ENCODE data around the gene DGKZ. TPM values are rescaled to one million over a fixed set of nuclear protein-coding genes. Genes with fewer than 3 reads are reported as not detected.

Gene DGKZ
- total RNA-seq, 2 experiments from 2014 or later, result 96.9 to 132 TPM

GRCh38 chr11:46353698-46354097 lies 6.4 kb downstream of the DGKZ start:
- Mint-ChIP-seq H3K27ac (peak overlapping the region; percentile 32), H3K27me3 (no peaks in the 10 kb centered on the region), H3K9me3 (ENCODE audit: low read depth) (no peaks in the 10 kb centered on the region), H3K4me1 (peaks cover 69% of the 10 kb centered on the region), H3K4me3 (no peak overlapping the region), H3K36me3 (peaks cover 3% of the 10 kb centered on the region)
- CTCF ChIA-PET, result interaction anchor here (1.3 to 18.5 kb wide), 5 partner anchors 12 to 176 kb away, joined by 3 to 444 read pairs (median 8); partner anchors contain the start of genes CHRM4 and MDK
- ATAC-seq, result no peak
- no peak for DNase-seq

GRCh38 chr11:46356924-46357482 lies 9.7 kb downstream of the DGKZ start:
- DNase-seq, result no peak
- no peak overlapping the region for H3K27ac Mint-ChIP-seq
- H3K4me3 Mint-ChIP-seq, result no peak overlapping the region
- no peaks in the 10 kb centered on the region for H3K27me3 Mint-ChIP-seq
- ATAC-seq, result no peak
- no peaks in the 10 kb centered on the region for H3K9me3 Mint-ChIP-seq (ENCODE audit: low read depth)
- CTCF ChIA-PET, result interaction anchor here (18.5 to 26.5 kb wide), 2 partner anchors 7 to 12 kb away, joined by 444 read pairs; partner anchors contain the start of genes DGKZ and MDK
- H3K4me1 Mint-ChIP-seq, result peaks cover 51% of the 10 kb centered on the region
- H3K36me3 Mint-ChIP-seq, result no peaks in the 10 kb centered on the region

GRCh38 chr11:46357483-46357936 lies 10.2 kb downstream of the DGKZ start:
- no peak for DNase-seq
- CTCF ChIA-PET, result interaction anchor here (1.0 to 26.5 kb wide), 3 partner anchors 7 to 80 kb away, joined by 3 to 444 read pairs (median 444); partner anchors contain the start of genes DGKZ and MDK
- no peak for ATAC-seq
- Mint-ChIP-seq H3K36me3 (no peaks in the 10 kb centered on the region), H3K27me3 (no peaks in the 10 kb centered on the region), H3K9me3 (ENCODE audit: low read depth) (no peaks in the 10 kb centered on the region), H3K4me3 (no peak overlapping the region), H3K4me1 (peaks cover 51% of the 10 kb centered on the region), H3K27ac (no peak overlapping the region)

DNA sequence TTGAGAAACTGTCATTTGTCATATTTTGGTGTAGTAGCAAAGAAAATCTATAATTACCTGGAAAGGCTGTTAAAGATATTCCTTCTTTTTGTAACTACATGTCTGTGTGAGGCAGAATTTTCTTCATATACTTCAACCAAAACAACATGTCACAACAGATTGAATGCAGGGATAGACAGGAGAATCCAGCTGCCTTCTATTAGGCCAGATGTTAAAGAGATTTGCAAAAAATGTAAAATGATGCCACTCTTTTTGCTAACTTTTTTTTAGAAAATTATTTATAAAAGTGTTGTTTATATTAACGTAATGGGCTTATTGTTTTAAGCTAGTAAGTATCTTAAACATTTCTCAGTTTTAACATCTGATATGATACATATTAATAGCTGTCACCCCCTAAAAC lies 12.7 kb downstream of the DGKZ start:
- no peaks in the 10 kb centered on the region for H3K36me3 Mint-ChIP-seq
- ATAC-seq (no peak), DNase-seq (no peak)
- H3K27ac Mint-ChIP-seq, result no peak overlapping the region
- no peaks in the 10 kb centered on the region for H3K27me3 Mint-ChIP-seq
- H3K4me3 Mint-ChIP-seq, result no peak overlapping the region
- CTCF ChIA-PET, result interaction anchor here (1.2 to 26.5 kb wide), 4 partner anchors 10 to 169 kb away, joined by 4 to 444 read pairs (median 4); partner anchors contain the start of gene DGKZ
- no peaks in the 10 kb centered on the region for H3K9me3 Mint-ChIP-seq (ENCODE audit: low read depth)
- H3K4me1 Mint-ChIP-seq, result peaks cover 37% of the 10 kb centered on the region

- peaks cover 37% of the 10 kb centered on the region for H3K4me1 Mint-ChIP-seq
- peak; percentile 38 for ATAC-seq
- H3K27ac Mint-ChIP-seq, result peak overlapping the region; percentile 85
Measured at GRCh38 chr11:46360878-46361277, 13.6 kb downstream of the DGKZ start.

DNA sequence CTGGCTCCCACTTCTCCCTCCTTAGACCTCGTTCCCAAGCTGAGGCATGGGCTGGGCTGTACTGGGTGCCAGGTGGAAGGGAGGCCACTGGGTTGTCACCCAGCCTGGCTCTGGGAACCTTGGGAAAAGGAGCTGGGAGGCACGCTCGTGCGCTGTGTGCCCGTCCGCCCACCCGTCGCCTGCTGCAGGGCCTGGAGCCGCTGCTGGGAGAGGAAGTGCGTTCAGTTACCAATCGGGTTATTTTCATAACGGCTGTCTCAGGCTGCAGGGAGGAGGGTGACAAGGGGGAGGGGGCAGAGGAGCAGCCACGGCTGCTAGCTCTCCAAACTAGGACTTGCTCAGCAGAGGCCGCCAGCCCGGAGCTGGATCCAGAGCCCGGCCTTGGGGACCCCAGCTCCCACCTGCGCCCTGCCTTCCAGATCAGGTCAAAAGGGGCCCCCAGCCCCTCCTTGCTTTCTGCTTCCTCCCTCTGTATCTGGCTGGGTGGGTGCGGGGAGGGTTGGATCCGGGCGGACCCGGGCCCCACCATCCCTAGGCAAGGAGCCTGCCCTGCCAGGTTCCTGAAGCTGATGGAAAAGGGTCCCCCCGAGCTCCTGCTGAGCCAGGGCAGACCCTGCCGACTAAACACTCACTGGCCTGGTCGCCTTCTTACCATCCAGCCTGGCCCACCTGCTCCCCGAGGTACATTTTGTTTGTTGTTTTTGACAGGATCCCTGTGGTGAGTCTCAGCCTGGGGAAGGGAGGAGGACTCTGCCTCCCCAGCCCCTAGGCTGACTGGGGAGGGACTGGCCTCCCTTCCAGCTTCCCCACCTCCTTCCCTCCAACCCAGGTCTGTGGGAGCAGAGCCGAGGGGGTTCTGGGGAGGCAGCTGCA lies 14.3 kb downstream of the DGKZ start:
- Mint-ChIP-seq H3K4me1 (peaks cover 33% of the 10 kb centered on the region), H3K27ac (peak overlapping the region; percentile 85), H3K9me3 (ENCODE audit: low read depth) (no peaks in the 10 kb centered on the region), H3K27me3 (no peaks in the 10 kb centered on the region), H3K36me3 (no peaks in the 10 kb centered on the region), H3K4me3 (peak overlapping the region; percentile 70)
- peak; percentile 79 for DNase-seq
- peak; percentile 95 for ATAC-seq
- CTCF ChIA-PET, result interaction anchor here (0.7 to 26.5 kb wide), 5 partner anchors 10 to 121 kb away, joined by 3 to 444 read pairs (median 4); partner anchors contain the start of gene DGKZ

More at GRCh38 chr11:46360878-46361277, 13.6 kb downstream of the DGKZ start:
- Mint-ChIP-seq H3K27me3 (no peaks in the 10 kb centered on the region), H3K36me3 (no peaks in the 10 kb centered on the region), H3K4me3 (peak overlapping the region; percentile 70), H3K9me3 (ENCODE audit: low read depth) (no peaks in the 10 kb centered on the region)
- CTCF ChIA-PET, result interaction anchor here (1.2 to 26.5 kb wide), 4 partner anchors 10 to 65 kb away, joined by 3 to 444 read pairs (median 4); partner anchors contain the start of gene DGKZ
- no peak for DNase-seq

- H3K36me3 Mint-ChIP-seq, result no peaks in the 10 kb centered on the region
- H3K27ac Mint-ChIP-seq, result peak overlapping the region; percentile 85
- ATAC-seq (no peak), DNase-seq (no peak)
- no peaks in the 10 kb centered on the region for H3K27me3 Mint-ChIP-seq
- CTCF ChIA-PET, result interaction anchor here (26.5 kb wide), 1 partner anchor 12 kb away, joined by 444 read pairs; the partner anchor contains the start of gene DGKZ
- H3K4me1 Mint-ChIP-seq, result peaks cover 34% of the 10 kb centered on the region
- H3K9me3 Mint-ChIP-seq (ENCODE audit: low read depth), result no peaks in the 10 kb centered on the region
- peak overlapping the region; percentile 15 for H3K4me3 Mint-ChIP-seq
Measured at GRCh38 chr11:46362156-46363030, 15.1 kb downstream of the DGKZ start.

DNA sequence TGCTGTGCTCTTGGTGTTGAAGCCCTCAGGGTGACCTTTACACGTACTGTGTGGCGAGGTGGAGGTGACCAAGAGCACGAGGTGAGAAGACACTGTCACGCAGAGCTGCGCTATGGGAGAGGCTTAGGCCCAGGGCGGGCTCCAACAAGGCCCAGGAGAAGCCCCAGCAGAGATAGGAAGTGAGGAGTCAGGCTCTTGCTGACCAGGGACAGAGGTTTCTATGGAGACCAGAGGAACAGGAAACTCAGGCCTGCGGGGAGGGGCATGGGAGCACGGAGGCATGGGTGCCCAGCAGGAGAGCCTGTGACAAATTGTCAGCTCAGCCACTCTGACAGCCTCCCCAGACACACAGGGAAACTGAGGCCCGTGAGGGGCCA lies 15.8 kb downstream of the DGKZ start:
- no peak overlapping the region for H3K4me3 Mint-ChIP-seq
- H3K9me3 Mint-ChIP-seq (ENCODE audit: low read depth), result no peaks in the 10 kb centered on the region
- no peaks in the 10 kb centered on the region for H3K36me3 Mint-ChIP-seq
- H3K27me3 Mint-ChIP-seq, result no peaks in the 10 kb centered on the region
- H3K4me1 Mint-ChIP-seq, result peaks cover 36% of the 10 kb centered on the region
- CTCF ChIA-PET, result interaction anchor here (26.5 kb wide), 1 partner anchor 13 kb away, joined by 444 read pairs; the partner anchor contains the start of gene DGKZ
- DNase-seq (no peak), ATAC-seq (no peak)
- peak overlapping the region; percentile 85 for H3K27ac Mint-ChIP-seq

- Mint-ChIP-seq H3K4me3 (no peak overlapping the region), H3K4me1 (peaks cover 34% of the 10 kb centered on the region), H3K27me3 (no peaks in the 10 kb centered on the region), H3K9me3 (ENCODE audit: low read depth) (no peaks in the 10 kb centered on the region), H3K27ac (no peak overlapping the region), H3K36me3 (no peaks in the 10 kb centered on the region)
- no peak for ATAC-seq
- no peak for DNase-seq
- CTCF ChIA-PET, result interaction anchor here (26.5 kb wide), 1 partner anchor 13 kb away, joined by 444 read pairs; the partner anchor contains the start of gene DGKZ
Measured at GRCh38 chr11:46363455-46364005, 16.3 kb downstream of the DGKZ start.

GRCh38 chr11:46364056-46364455 lies 16.8 kb downstream of the DGKZ start:
- Mint-ChIP-seq H3K27ac (peak overlapping the region; percentile 27), H3K4me1 (peaks cover 34% of the 10 kb centered on the region), H3K27me3 (no peaks in the 10 kb centered on the region), H3K9me3 (ENCODE audit: low read depth) (no peaks in the 10 kb centered on the region), H3K4me3 (no peak overlapping the region), H3K36me3 (no peaks in the 10 kb centered on the region)
- ATAC-seq, result no peak
- no peak for DNase-seq
- CTCF ChIA-PET, result interaction anchor here (26.5 kb wide), 1 partner anchor 14 kb away, joined by 444 read pairs; the partner anchor contains the start of gene DGKZ

GRCh38 chr11:46364791-46365190 lies 17.5 kb downstream of the DGKZ start:
- no peak for ATAC-seq
- H3K27ac Mint-ChIP-seq, result peak overlapping the region; percentile 51

DNA sequence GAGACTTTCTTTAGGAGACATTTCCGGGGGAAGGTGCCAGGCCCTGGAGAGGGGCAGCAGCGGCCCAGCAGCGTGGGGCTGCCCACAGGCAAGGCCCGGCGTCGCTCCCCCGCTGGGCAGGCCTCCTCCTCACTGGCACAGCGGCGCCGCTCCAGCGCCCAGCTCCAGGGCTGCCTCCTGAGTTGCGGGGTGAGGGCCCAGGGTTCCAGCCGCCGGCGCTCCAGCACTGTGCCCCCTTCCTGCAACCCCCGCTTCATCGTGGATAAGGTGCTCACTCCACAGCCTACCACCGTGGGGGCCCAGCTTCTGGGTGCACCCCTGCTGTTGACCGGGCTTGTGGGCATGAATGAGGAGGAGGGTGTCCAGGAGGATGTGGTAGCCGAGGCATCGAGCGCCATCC lies 19.0 kb downstream of the DGKZ start:
- CTCF ChIA-PET, result interaction anchor here (1.1 to 26.5 kb wide), 4 partner anchors 10 to 127 kb away, joined by 3 to 444 read pairs (median 6); partner anchors contain the start of gene DGKZ
- Mint-ChIP-seq H3K27me3 (no peaks in the 10 kb centered on the region), H3K36me3 (peaks cover 8% of the 10 kb centered on the region), H3K27ac (no peak overlapping the region), H3K9me3 (ENCODE audit: low read depth) (no peaks in the 10 kb centered on the region), H3K4me3 (no peak overlapping the region), H3K4me1 (peaks cover 28% of the 10 kb centered on the region)
- no peak for DNase-seq
- ATAC-seq, result no peak

More at GRCh38 chr11:46364791-46365190, 17.5 kb downstream of the DGKZ start:
- CTCF ChIA-PET, result interaction anchor here (1.4 to 26.5 kb wide), 3 partner anchors 14 to 125 kb away, joined by 3 to 444 read pairs (median 9); partner anchors contain the start of gene DGKZ
- peaks cover 6% of the 10 kb centered on the region for H3K36me3 Mint-ChIP-seq
- DNase-seq, result no peak
- H3K27me3 Mint-ChIP-seq, result no peaks in the 10 kb centered on the region
- peaks cover 37% of the 10 kb centered on the region for H3K4me1 Mint-ChIP-seq
- H3K4me3 Mint-ChIP-seq, result no peak overlapping the region
- no peaks in the 10 kb centered on the region for H3K9me3 Mint-ChIP-seq (ENCODE audit: low read depth)

Data from activated CD8-positive, alpha-beta memory T cell treated with anti-CD3 and anti-CD28 coated beads, Interleukin-2, amount 10 ng/mL, durations not matched to agents 7 days and 5 days (primary cell).